SIG-M5 (cell line): ENCODE measurements around the gene PRPF6.

Experiments used
- DNase-seq: peaks from one replicate; lab custom pipeline; 2025; lab: John Stamatoyannopoulos, UW

The PRPF6 gene

DNA sequence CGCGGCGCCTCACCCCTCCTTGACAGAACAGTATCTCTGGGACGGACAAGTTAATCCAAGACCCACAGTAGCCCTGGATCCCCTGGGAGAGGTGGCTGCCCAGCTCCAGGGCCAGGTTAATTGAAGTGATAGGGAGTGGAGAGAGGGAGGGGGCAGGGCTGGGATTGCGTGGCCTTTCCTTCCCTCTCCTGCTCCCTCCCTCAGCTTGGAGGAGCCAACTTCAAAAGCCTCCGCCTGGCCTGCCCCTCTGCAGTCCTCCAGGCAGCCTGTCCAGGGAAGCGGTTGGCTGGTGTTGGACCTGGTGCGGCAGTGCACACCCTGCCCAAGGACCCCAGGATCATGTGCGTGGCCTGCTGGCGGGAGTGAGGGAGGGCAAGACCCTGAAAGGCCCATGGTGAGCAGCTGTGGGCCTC is 55.0 kb downstream of the PRPF6 start, which contains the start of gene C20orf204:
Gene C20orf204, plus strand, starts transcription at position 250 of the 413 bp plus-strand sequence. Its CDS starts 142 bp downstream, at position 392.
- DNase-seq = no peak

GRCh38 chr20:64036346-64037198 is 55.6 kb downstream of the PRPF6 start:
- DNase-seq = no peak

DNA sequence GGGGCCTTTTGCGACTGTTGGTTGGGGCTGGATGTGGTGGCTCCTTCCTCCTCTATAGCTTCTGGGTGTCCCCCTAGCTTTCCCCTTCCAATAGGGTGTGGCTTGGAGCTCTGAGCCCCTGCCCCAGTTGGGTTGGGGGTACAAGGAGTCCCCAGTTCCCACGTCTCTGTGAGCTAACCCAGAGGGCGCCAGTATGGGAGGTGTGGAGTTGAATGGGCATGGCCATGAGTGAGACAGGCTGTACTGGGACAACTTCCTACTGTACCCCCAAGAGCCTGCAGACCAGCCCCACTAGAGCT is 56.2 kb downstream of the PRPF6 start:
- DNase-seq = no peak

GRCh38 chr20:64037498-64038213 is 56.7 kb downstream of the PRPF6 start:
- no peak for DNase-seq

- no peak for DNase-seq
Measured at GRCh38 chr20:64038224-64038564, 57.3 kb downstream of the PRPF6 start.

- no peak for DNase-seq
Measured at GRCh38 chr20:64038565-64039292, 57.8 kb downstream of the PRPF6 start.

DNA sequence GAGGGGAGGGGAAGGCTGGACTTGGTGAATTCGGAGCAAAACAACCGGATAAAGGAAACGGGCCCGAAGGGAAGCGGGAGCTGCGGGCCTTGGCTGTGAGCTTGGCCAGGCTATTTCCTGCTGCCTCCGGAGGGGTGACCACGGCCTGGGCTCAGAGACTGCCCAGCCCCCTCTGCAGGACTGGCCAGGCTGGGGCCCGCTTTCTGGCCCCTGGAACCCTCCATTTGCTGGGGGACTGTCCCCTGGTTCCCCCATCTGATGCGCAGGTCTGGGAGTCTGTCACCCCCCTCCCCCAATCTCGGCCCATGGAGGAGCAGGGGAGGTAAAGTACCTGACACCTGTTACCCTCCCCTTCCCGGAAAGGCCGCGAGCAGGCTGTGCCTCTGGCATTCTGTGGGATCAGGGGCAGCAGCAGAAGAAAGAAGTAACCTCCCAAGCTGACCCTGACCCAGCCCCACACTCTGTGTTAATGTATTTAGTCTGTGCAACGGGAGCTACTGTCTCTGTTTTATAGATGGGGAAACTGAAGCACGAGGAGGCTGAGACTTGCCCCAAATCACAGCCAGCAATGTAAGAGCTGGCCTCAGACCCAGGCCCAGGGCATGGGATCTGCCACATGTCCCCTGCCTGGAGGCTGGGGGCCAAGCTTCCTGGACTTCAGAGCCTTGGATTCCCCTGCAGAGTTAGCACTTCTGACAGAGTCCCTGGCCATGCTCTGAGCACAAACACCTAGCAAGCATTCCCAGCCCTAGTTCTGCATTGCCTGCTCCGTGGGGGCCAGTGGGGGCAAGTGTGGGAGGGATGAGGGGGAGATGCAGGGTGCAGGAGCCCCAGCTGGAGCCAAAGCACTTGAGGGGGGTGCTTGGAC is 58.6 kb downstream of the PRPF6 start:
- no peak for DNase-seq

GRCh38 chr20:64040231-64041039 is 59.5 kb downstream of the PRPF6 start:
- DNase-seq = no peak

DNA sequence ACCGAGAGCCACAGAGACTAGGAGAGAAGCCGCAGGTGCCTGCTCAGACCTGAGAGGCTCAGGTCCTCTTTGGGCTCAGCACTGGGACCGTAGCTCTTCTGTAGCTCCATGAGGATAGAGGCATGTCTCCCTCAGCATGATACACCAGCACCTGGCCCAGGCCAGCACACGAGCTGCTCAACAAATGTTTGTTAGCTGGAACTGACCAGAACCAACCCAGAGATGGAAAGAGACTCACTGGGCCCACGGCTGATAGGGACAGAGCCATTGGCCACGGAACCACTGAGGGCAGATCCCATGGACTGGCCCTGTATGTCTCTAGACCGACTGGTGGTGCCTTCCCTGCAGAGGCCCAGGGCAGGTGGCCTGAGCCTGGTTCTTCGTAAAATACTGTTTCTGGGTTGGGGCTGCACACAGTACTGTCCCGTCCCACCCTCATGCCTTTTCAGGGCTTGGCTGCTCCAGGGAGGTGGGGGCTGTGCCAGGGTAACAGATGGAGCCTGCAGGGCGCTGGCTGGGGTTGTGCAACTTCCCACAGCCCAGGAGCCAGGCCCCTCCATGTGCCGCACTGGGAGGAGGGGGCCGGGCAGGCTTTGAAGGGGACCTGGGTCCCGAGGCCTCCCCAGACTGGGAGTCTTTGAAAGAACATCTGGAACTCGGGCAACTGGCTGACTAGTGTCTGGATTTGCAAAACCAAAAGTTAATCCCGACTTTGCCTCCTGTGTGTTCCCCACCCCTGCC is 60.3 kb downstream of the PRPF6 start:
- DNase-seq = no peak

GRCh38 chr20:64041781-64042053 is 60.8 kb downstream of the PRPF6 start:
- no peak for DNase-seq

- DNase-seq = no peak
Measured at GRCh38 chr20:64042054-64042781, 61.3 kb downstream of the PRPF6 start.

DNA sequence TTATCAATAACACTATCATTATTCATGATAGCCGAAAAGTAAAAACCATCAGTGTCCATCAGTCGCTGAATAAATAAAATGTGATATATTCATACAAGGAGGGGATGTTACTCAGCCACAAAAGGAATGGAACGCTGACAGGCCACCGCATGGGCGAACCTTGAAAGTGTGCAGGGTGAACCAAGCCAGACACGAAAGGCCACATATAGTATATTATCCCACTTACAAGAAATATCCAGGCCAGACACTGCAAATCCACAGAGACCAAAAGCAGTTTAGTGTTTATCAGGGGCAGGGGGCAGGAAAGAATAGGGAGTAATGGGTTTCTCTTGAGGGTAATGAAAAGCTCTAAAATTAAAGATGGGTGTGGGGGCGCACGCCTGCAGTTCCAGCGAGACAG is 62.8 kb downstream of the PRPF6 start:
- no peak for DNase-seq

GRCh38 chr20:64044484-64045247 is 63.7 kb downstream of the PRPF6 start:
- DNase-seq = no peak

GRCh38 chr20:64045346-64046011 is 64.5 kb downstream of the PRPF6 start:
- DNase-seq = no peak

DNA sequence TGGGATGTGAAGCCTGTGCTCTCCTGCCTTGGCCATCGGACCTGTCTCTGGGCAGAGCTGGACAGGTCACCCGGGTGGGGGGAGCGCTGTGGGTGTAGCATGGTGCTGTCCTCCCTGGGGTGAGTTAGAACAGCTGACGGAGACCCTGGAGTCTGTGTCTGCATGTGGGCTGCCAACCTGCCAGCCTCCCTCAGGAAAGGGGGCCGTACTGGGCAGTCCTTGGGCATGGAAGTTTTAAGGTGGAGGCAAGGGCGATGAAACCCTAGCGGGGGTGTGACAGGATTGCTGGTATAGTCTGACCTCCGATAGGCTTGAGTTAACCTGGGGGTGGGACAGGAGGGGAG is 66.1 kb downstream of the PRPF6 start:
- no peak for DNase-seq

- DNase-seq = no peak
Measured at GRCh38 chr20:64047968-64048401, 67.1 kb downstream of the PRPF6 start.

DNA sequence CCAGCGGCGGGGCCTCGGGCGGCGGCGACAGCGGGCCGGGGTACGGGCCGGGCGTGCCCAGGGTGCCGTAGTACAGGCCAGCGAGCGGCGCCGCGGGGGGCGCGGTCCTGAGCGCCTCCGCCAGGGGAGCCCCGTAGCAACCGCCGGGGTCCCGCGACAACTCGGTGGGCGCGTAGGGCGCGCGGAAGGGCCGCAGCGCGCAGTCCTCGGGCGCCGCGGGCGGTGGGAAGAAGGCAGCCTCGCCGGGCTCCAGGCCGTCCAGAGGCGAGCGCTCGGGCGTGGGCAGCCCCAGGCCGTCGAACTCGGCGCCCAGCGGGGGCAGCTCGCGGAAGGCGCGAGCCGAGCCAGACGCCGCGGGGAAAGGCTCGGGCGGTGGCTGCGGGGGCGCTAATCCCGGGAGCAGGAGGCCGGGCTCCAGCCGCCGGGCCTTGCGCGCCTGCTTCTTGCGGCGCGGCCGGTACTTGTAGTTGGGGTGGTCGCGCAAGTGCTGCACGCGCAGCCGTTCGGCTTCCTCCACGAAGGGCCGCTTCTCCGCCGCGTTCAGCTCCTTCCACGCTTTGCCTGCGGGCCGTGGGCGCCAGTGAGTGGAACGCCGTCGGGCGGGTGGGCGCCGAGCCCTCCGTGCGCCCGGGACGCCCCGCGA is 67.6 kb downstream of the PRPF6 start:
- no peak for DNase-seq
